Cortex of kidney (tissue), 1 donor: Measurements from ENCODE around the gene KHDRBS2.

ENCODE experiments used
- DNase-seq: peaks from one replicate; lab custom pipeline; 2025; lab: John Stamatoyannopoulos, UW

Gene KHDRBS2

DNA sequence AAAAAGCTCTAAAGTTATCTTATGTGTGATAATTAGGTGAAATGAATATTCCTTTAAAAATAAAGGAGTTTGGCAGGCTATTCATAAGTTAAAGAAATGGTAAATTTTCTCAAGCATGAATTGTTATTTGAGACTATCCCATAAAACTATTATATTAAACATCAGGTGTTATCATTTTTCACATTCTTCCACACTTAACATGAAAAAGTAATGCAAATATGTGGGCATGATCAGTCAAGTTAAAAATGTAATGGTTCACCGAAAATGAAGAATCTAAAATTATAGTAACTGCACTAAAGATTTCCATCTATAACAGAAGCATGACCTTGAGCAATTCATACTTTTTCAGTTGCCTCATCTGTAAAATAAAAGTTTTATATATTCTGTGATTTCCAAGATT lies 110.8 kb downstream of the KHDRBS2 start:
- no peak for DNase-seq

DNA sequence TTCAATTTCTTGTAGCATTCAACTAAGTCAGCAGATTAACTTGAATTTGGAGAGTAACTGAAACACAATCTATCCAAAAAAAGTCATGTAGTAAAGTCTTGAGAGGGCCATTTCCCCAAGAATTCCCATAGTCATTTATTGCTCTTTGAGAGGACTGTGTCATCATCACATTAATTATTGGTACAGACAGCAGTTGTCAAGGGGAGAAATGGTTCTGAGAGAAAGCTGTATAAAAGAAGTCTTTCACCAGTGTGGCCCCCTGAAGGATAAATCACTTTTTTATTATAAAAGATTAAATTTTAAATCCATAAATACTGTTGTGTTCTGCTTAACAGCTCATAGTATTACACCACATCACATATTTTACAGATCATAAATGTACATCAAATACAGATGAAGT lies 111.5 kb downstream of the KHDRBS2 start:
- no peak for DNase-seq

- DNase-seq: no peak
Measured at GRCh38 chr6:62167736-62168135, 118.3 kb downstream of the KHDRBS2 start.

DNA sequence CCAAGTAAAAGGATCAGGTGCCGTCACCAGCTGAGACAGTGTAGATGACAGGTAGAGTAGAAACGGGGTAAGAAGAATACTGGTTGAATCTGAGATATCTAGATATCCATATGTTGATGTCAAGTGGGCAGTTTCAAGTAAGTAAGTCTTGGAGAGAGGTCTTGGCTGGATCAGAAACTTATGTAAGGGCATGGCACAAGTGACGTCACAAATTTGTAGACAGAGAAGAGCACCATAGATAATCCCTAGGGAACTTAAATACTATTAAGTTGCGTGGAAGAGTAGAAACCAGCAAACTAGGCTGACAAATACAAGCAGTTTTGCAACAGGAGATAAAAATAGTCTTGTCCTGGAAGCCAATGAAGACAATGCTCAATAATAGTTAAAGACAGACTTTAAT lies 123.2 kb downstream of the KHDRBS2 start:
- no peak for DNase-seq

DNA sequence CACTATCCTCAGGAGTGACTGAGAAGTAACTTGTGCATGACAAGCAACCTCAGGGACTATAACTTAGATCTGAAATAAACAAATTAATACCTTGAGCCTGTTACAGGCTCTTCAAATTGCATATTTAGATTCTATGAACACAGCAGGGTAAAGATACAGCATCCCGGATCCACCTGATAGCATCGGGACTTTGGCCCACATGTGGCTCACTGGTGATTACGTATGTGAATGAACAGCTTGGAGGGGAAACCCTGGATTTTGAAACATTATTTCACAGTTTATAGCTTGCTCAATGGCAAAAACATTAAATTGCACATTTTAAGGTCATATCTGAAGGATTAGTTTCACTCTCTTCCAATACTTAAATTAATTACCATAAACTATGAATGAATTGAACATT lies 133.2 kb downstream of the KHDRBS2 start:
- DNase-seq: no peak

DNA sequence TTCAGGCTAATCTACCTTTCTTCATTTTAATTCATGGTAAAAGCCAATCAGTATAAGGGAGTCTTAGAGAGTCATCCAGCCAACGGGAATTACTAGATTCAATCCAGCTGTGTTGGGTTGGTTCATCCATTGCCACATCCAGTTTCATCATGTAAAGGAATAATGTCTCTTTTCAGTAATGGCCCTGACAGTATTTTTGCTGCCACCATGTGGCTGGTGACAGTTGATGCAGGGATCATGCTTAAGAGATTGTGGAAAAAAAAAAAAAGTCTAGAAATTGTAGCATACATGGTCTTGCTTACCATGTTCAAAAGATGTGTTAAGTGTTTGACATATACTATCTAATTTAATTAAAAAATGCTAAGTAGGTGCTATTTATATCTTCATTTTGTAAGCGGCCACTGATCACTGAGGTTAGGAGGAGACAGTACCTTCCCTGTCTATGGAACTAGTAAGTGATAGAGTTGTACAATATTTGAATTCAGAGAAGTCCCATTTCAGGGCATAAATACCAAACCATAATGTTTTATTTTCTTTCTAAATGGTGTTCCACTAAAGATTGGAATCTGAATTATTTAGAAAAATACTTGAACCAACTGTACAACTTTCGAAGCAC lies 135.9 kb downstream of the KHDRBS2 start:
- no peak for DNase-seq

- no peak for DNase-seq
Measured at GRCh38 chr6:62146954-62147853, 138.8 kb downstream of the KHDRBS2 start.

DNA sequence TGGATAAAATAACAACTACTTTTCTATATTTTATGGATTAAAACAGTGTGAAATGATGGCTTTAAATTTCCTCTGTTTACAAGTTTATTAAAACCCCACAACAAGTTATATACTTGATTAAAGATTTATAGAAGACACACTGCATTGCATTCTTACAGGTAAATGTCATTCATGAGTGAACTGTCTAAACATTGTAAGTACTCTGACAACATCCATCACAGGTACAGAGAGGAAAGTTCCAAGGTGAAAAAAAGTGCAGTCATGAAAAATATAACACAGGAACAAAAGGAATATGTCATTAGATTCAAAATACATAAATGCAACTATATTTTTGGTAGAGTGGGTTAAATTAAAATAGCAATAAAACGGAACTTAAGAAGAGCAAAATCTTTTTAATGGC lies 156.9 kb downstream of the KHDRBS2 start:
- DNase-seq: no peak

GRCh38 chr6:62119401-62119800 lies 166.6 kb downstream of the KHDRBS2 start:
- DNase-seq: no peak

DNA sequence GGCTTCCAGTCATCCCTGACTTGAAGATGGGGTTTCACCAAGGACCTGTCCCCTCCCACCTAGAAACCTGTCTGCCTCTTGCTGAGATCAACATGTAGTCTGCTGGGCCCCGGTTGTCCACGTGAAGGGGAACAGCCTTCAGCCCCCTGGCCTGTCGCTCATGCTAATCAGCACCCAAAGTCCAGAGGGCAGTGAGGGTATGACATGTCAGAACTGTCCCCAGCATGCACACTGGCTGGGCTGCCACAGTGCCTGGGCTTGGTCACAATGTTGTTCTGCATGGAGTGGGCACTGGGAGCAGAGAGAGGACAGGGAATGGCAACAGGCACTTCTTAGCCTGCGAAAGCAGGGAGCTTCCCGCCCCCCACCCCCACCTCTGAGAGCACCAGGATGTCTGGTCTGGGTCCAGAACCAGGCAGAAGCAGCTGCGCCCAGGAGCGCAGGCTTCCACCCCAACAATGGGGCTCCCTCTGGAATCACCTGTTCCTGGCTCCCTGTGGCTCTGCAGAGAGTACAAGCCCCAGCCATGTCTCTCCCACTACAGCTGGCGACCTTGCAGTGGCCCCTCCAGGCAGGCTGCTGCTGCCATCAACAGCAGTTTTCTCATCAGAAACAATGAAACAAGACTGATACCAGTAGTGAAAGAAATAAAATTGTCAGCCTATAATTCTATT lies 182.7 kb downstream of the KHDRBS2 start:
- DNase-seq: no peak

GRCh38 chr6:62102387-62102786 lies 183.6 kb downstream of the KHDRBS2 start:
- DNase-seq: no peak

- DNase-seq: no peak
Measured at GRCh38 chr6:62090442-62091229, 195.4 kb downstream of the KHDRBS2 start.

- no peak for DNase-seq
Measured at GRCh38 chr6:62089781-62090180, 196.2 kb downstream of the KHDRBS2 start.

DNA sequence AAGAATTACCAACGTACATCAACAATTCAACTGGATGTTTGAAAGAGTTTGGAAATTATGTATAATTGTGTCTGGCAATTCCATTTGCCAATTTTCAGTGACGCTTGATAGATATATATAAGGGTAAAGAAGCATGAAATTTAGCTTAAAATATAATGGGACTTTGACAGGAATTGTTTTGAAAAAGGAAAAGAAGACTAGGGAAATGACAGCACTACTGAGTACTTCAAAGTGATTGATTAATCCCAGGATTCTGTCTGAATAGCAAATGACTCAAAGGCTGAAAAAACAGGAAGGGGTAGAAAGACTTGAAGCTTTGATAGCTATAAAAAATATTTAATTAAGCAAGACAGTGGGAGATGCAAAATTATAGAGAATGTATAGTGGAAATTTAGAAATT lies 200.0 kb downstream of the KHDRBS2 start:
- DNase-seq: no peak

DNA sequence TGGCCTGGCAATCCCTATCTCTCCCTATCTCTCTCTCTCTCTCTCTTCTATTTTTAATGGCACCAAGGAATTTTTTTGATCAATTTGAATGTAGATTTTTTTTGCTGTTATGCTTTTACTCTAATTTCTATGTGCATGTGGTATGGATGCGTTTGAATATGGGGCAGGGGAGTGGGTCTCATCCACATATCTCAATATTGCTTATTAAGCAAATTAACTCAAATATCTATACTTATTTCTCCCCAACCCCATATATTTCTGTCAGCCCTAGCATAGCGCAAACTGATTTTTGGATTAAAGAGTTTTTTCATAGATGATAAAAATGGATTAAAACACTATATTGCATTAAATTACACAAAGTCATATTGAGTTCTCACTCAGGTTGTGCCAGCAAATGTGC lies 210.2 kb downstream of the KHDRBS2 start:
- DNase-seq: no peak

DNA sequence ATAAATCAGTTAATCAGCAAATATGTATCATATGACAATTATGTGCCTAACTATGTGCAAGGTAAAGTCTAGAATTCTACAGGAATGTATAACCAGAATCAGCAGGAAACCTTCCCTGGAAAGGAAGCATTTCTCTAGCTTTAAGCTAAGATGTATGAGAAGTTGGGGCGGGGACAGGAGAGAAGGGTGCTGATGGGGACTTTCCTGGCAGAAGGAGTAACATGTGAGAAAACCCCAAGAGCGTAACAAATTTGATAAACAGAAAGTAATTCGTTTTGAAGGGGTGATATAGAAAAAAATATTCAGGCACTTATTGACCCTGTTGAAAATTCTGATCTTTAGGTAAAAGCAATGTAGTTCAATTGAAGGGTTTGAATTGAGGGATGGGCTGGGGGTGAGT lies 226.1 kb downstream of the KHDRBS2 start:
- no peak for DNase-seq

DNA sequence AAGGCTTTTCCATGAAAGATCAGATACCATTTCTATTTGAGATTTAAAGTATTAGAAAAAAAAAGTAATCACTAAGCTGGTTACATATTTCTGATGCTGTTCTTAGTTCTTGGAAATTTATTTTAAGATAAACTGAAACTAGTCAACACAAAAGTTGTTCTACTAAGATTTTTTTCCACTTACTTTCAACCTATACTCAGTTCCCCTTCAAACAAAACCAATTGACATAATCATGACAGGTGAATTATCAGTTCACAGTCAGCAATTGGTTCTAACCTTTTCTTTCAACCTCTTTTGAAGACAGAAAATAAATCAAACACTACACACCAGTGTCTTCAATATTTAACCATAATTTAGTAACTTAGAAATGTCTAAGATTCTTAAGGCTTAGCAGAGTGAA lies 228.7 kb downstream of the KHDRBS2 start:
- DNase-seq: no peak

GRCh38 chr6:62045502-62045901 lies 240.5 kb downstream of the KHDRBS2 start:
- no peak for DNase-seq

GRCh38 chr6:62043084-62043483 lies 242.9 kb downstream of the KHDRBS2 start:
- DNase-seq: no peak

DNA sequence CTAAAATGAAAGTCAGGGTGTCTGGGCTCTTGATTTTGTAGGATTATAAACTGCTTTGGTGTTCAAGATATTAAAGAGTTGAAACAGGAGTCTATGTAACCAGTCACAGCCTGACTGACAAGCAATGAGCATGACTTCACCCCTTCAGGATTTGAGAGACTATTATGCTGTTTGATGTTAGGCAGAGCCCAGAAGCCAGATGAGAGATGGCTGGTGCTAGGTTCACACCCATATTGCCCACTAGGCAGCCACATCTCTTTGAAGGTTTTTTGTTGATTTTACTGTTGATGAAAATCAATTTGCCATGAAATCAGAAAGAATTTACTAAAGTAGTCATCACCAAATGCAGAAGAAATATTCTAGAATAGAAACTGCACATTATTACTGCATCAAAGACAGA lies 243.6 kb downstream of the KHDRBS2 start:
- no peak for DNase-seq

DNA sequence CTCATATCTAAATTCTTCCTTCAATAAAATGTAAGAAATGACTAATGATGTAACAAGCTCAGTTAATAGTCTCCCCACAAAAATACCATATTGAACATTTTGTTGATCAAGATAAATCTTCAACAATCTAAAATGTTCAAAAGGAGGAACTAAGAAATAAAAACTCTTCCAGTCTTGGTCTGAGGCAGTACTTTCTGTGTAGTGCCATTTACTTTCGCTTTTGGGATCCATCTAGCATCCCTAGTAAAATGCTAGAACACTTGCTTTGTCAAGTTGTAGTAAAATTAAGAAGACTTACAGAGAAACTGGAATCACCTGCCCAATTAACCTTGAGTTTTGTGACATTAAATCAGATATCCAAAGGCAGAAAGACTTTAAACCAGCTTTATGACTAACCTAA lies 246.4 kb downstream of the KHDRBS2 start:
- no peak for DNase-seq

- DNase-seq: no peak
Measured at GRCh38 chr6:62037445-62037844, 248.6 kb downstream of the KHDRBS2 start.
